GM18951 (cell line): Measurements from ENCODE around the gene ANKRD9.
A peak's percentile ranks its signal among the peaks of the same experiment; 100 is the strongest.
"Not testable (repeated sequence)": the region's sequence is repeated elsewhere in the genome, so short reads cannot be mapped to it uniquely, and the experiment has no call there.

Experiments used
- POLR2A ChIP-seq: IDR thresholded peaks from 4 replicates; pipeline ENCODE4 v1.6.1; 2011; ENCODE audit warnings: mild to moderate bottlenecking; ENCODE audit not compliant: insufficient read length, insufficient read depth; ENCODE audit errors: extremely low read depth
- in situ Hi-C: fragments of 300-500 bp; cut with MboI; formaldehyde crosslinking; loops from one replicate; pipeline ENCODE4 v1.12.0; 2022; ENCODE audit warnings: low sequenced_read_pairs, mixed read lengths, inconsistent platforms; ENCODE audit not compliant: unreplicated experiment

Gene ANKRD9

GRCh38 chr14:102525219-102525928, 15.8 kb upstream of the ANKRD9 start:
- in situ Hi-C loops = no loop called here
- TF ChIP-seq POLR2A = no peak

GRCh38 chr14:102524451-102525218, 15.1 kb upstream of the ANKRD9 start:
- in situ Hi-C loops = no loop called here
- peak; percentile 88 for TF ChIP-seq POLR2A

- in situ Hi-C loops = no loop called here
- TF ChIP-seq POLR2A = no peak
Observed at GRCh38 chr14:102523569-102524450, 14.2 kb upstream of the ANKRD9 start.

GRCh38 chr14:102523200-102523568, 13.6 kb upstream of the ANKRD9 start:
- no peak for TF ChIP-seq POLR2A
- in situ Hi-C loops = no loop called here

- in situ Hi-C loops = not testable (repeated sequence)
Observed at GRCh38 chr14:102519709-102520108, 10.1 kb upstream of the ANKRD9 start.

GRCh38 chr14:102518063-102518648, 8.6 kb upstream of the ANKRD9 start:
- in situ Hi-C loops = no loop called here
- no peak for TF ChIP-seq POLR2A

- no peak for TF ChIP-seq POLR2A
- in situ Hi-C loops = no loop called here
Observed at GRCh38 chr14:102517392-102518062, 8.0 kb upstream of the ANKRD9 start.

- no peak for TF ChIP-seq POLR2A
- in situ Hi-C loops = no loop called here
Observed at GRCh38 chr14:102516531-102517391, 7.2 kb upstream of the ANKRD9 start.

- no peak for TF ChIP-seq POLR2A
- in situ Hi-C loops = no loop called here
Observed at GRCh38 chr14:102514987-102515733, 5.6 kb upstream of the ANKRD9 start.

GRCh38 chr14:102513899-102514772, 4.6 kb upstream of the ANKRD9 start:
- in situ Hi-C loops = no loop called here
- TF ChIP-seq POLR2A = no peak

GRCh38 chr14:102512793-102513300, 3.3 kb upstream of the ANKRD9 start:
- in situ Hi-C loops = no loop called here
- TF ChIP-seq POLR2A = no peak
